Heart left ventricle (tissue), 16 donors: ENCODE results near the gene DUSP5. TPM values are rescaled to one million over a fixed set of nuclear protein-coding genes. Genes with fewer than 3 reads are reported as not detected.

Experiments
- ATAC-seq, 4 donors: fragments of 200-7000 bp; cut with Tn5 transposase; one replicate each; pipeline ENCODE4 v1.9.1; 2020 to 2022; ENCODE audit warnings: moderate library complexity in 4 of 4, mild to moderate bottlenecking in 3 of 4, moderate number of reproducible peaks in 1 of 4
- DNase-seq, 5 donors: peaks; one replicate each; pipeline ENCODE4 v3.0.0-alpha.2; 2020
- H3K27ac ChIP-seq, 12 donors: fragments of 200-600 bp; sonication (generic) in 4 of 12; one replicate each; pipeline versions ENCODE4 v1.5.0 to v1.8.0; 2016 to 2022; ENCODE audit warnings: mild to moderate bottlenecking in 2 of 12
- H3K27me3 ChIP-seq, 9 donors: fragments of 200-600 bp; sonication (generic) in 2 of 9; one replicate each; pipeline versions ENCODE4 v1.5.1 to v1.8.0; 2016 to 2022; ENCODE audit warnings: mild to moderate bottlenecking in 3 of 9
- H3K36me3 ChIP-seq, 9 donors: fragments of 200-600 bp; sonication (generic) in 2 of 9; one replicate each; pipeline versions ENCODE4 v1.5.0 to v1.8.0; 2018 to 2022; ENCODE audit warnings: mild to moderate bottlenecking in 2 of 9
- H3K4me1 ChIP-seq, 12 donors: fragments of 200-600 bp; sonication (generic) in 4 of 12; one replicate each; pipeline versions ENCODE4 v1.5.0 to v1.8.0; 2016 to 2022; ENCODE audit warnings: mild to moderate bottlenecking in 3 of 12
- H3K4me3 ChIP-seq, 12 donors: fragments of 200-600 bp; sonication (generic) in 4 of 12; one replicate each; pipeline versions ENCODE4 v1.5.0 to v1.8.0; 2017 to 2022; ENCODE audit warnings: mild to moderate bottlenecking in 9 of 12, moderate library complexity in 4 of 12
- H3K9me3 ChIP-seq, 12 donors: fragments of 200-600 bp; sonication (generic) in 4 of 12; one replicate each; pipeline versions ENCODE4 v1.5.0 to v1.8.0; 2016 to 2022; ENCODE audit warnings: mild to moderate bottlenecking in 1 of 12
- CTCF ChIP-seq, 12 donors: fragments of 200-600 bp; sonication (generic) in 4 of 12; IDR thresholded peaks; one replicate each; pipeline versions ENCODE4 v1.5.0 to v1.8.0; 2018 to 2022; ENCODE audit warnings: antibody characterized with exemption in 12 of 12, mild to moderate bottlenecking in 5 of 12
- POLR2A ChIP-seq, 2 donors: fragments of 450-650 bp; IDR thresholded peaks; one replicate each; pipeline ENCODE4 v1.6.1; 2017; ENCODE audit warnings: antibody characterized with exemption in 2 of 2, mild to moderate bottlenecking in 2 of 2, moderate library complexity in 2 of 2
- WGBS, 4 donors: extraction: QIAGEN DNeasy Blood & Tissue Kit in 2 of 4; methylation state at CpG; one replicate each; pipeline versions ENCODE4 v1.1.5 to v1.1.7; 2013 to 2018; 5-methylcytosine and 5-hydroxymethylcytosine counted together
- intact Hi-C, 10 donors: fragments of 100-400 bp; cut with DNase I; formaldehyde crosslinking; loops; one replicate each; pipeline versions ENCODE4 v1.11.1 to v1.14.2; 2022
- long read RNA-seq, 3 donors: library from polyadenylated mRNA; unstranded; transcript quantifications; one replicate each; pipeline ENCODE4 v2.0.0, GENCODE V29; 2020 to 2021
- polyA plus RNA-seq, 2 donors: library from polyadenylated mRNA; stranded (reverse); fragments of 200-250 nt; gene quantifications; one replicate each; pipeline ENCODE4 v1.2.3, GENCODE V29; 2013
- total RNA-seq, 9 donors: library from RNA; depleted of rRNA in 2 of 9; stranded (reverse); fragments of >200 nt in 2 of 9; fragmentation: NEBNext Ultra II Directional in 3 of 9; extraction: Animal tissue kit (Norgen Biotek cat#: 25700) in 3 of 9; gene quantifications; one replicate each; pipeline versions ENCODE4 v1.1.0 to v1.2.4, GENCODE V29; 2016 to 2023
- donor health status: ischemic (EF 13 %, LVEDD 7.1; RV severe dilation, severe dysfunction).
- donor health status: healthy with polysubstance abuse.
- donor health status: DM: no; HTN: yes; CAD: no.
- donor health status: DM: no; HTN: no; CAD: no.
- donor health status: ischemic (EF 25% LVEDD 6.9; RV normal size, moderate dysfunction).
- donor health status: ischemic (EF 25% LVEDD 5.7; RV mildly dilated, moderate dysfunction).
- donor health status: healthy.
- donor health status: DM: yes; HTN: yes; CAD: no.
- donor health status: ischemic (EF 35%, LVEDD 5.7; RV mildly dilated, moderate dysfunction).
- donor health status: nonischemic (EF 11% LVEDD 7.7; RV severe dilation, severe dysfunction).
- donor health status: DM: yes; HTN: yes; CAD: no.
- donor health status: PGD.
- donor health status: ischemic (EF 29% LVEDD 5.4; RV normal size, mild dysfunction).
- donor health status: nonischemic (EF 23%, LVEDD 6.1; RV moderate dilation, normal function).

The DUSP5 gene
- total RNA-seq (10 to 100 TPM in 7 of 9 donors, 1 to 10 TPM in 2; 5.5 to 36.4 (median 16.1) TPM), polyA plus RNA-seq (10 to 100 TPM in 1 of 2 donors, 1 to 10 TPM in 1; 3.5 to 42.7 TPM)
- long read RNA-seq, donor 1, transcript DUSP5-201 (4 exons, 2,557 nt): major isoform, 10 of 16 reads
- long read RNA-seq, donor 1, partial matches to known transcripts: 1 of 16 reads
- long read RNA-seq, donor 1, other reads (novel, unspliced or antisense): 5 of 16 reads
- long read RNA-seq, donor 2, partial matches to known transcripts: 1 of 2 reads
- long read RNA-seq, donor 2, other reads (novel, unspliced or antisense): 1 of 2 reads
- long read RNA-seq, donor 3, transcript DUSP5-201 (4 exons, 2,557 nt): major isoform, 48 of 52 reads
- long read RNA-seq, donor 3, partial matches to known transcripts: 0 of 52 reads
- long read RNA-seq, donor 3, other reads (novel, unspliced or antisense): 4 of 52 reads

DNA sequence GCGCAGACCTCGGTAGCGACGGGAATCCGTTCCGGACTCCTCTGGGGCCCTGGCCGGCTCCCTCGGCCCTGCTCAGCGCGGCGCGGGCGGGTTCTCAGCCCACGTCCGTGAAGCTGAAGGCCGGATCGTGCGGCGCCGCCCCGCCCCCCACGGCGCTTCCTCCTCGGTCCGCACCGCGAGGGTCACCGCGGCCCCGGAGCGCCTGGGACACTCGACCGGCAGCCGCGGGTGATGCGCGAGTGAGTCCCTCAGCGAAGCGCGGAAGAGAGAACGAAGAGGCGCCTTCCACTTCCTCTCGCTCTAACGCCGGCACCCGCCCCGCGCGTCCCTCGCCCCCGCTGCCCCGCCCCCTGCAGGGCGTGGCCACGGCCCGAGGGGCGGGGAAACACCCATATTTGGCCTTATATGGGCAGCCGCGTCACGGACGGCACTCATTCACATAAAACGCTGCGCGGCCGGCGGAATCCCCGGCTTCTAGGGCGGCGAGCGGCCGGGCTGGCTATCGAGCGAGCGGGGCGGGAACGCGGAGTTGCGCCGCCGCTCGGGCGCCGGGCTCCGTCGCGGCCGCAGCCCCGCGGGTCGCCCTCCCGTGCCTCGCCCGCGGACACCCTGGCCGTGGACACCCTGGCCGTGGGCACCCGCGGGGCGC is at the start of gene DUSP5:
DUSP5 (plus strand) TSS at position 470 of the 649 bp plus-strand sequence. CDS start 215 bp downstream, outside the sequence.
- Histone ChIP-seq H3K4me3 (peak within 1 kb of the TSS; percentile 51 to 97 (median 83)), H3K36me3 (no peaks in the 10 kb centered on the region), H3K9me3 (no peaks in the 10 kb centered on the region), H3K4me1 (peaks cover 10 to 61% (median 36%) of the 10 kb centered on the region in 12 donors), H3K27ac (peak within 1 kb of the TSS; percentile 78 to 98 (median 94)), H3K27me3 (no peaks in the 10 kb centered on the region)
- peak in 1 of 12 donors; percentile 6 for TF ChIP-seq CTCF (IDR thresholded peaks at IDR 0.05)
- TF ChIP-seq POLR2A (IDR thresholded peaks at IDR 0.05): peak; percentile 96 to 99
- peak; percentile 62 to 90 (median 80) for ATAC-seq
- DNase-seq: peak; percentile 94 to 98 (median 95)
- 0 to 1% (median 1%) methylated on average over 11 to 98 of the region's 98 CpGs for WGBS, 4 donors
- intact Hi-C loops: loop anchor here in 7 of 10 donors (2.0 to 10.0 kb wide), 12 partner anchors 40 to 360 kb away; no protein-coding TSS in a partner anchor

DNA sequence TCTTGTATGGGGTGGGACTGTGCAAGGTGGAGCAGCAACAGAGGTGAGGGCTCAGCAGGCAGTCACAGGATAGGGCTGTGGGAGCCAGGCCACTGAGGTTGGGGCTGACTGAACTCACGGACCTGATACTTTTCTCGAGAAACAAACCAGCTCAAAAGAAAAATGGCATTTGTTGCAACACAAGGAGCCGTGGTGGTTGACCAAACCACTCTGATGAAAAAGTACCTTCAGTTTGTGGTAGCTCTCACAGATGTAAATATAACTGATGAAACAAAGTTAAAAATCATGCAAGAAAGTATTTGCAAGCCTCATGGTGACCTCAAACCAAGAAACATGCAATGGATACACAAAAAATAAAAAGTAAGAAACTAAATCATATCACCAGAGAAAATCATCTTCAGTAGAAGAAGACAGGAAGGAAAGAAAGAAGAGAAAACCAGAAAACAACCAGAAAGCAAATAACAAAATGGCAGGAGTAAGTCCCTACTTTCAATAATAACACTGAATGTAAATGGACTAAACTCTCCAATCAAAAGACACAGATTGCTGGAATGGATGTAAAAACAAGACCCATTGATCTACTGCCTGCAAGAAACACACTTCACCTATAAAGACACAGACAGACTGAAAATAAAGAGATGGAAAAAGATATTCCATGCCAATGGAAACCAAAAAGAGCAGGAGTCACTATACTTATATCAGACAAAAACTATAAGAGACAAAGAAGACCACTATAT is 48.9 kb upstream of the DUSP5 start:
- TF ChIP-seq CTCF (IDR thresholded peaks at IDR 0.05) (no peak), POLR2A (IDR thresholded peaks at IDR 0.05) (no peak)
- 91 to 94% (median 92%) methylated on average over 3 of the region's 3 CpGs for WGBS, 4 donors
- Histone ChIP-seq H3K36me3 (no peaks in the 10 kb centered on the region), H3K9me3 (peaks cover 0 to 4% (median 0%) of the 10 kb centered on the region in 12 donors), H3K4me3 (no peak overlapping the region), H3K27me3 (no peaks in the 10 kb centered on the region), H3K27ac (no peak overlapping the region), H3K4me1 (peaks cover 0 to 17% (median 4%) of the 10 kb centered on the region in 12 donors)
- DNase-seq (no peak), ATAC-seq (no peak)
- intact Hi-C loops: no loop called here

- intact Hi-C loops: loop anchor here in 2 of 10 donors (5.0 kb wide), 2 partner anchors 47 to 92 kb away; no protein-coding TSS in a partner anchor
- no peak for TF ChIP-seq POLR2A (IDR thresholded peaks at IDR 0.05)
- TF ChIP-seq CTCF (IDR thresholded peaks at IDR 0.05): no peak
- no peak overlapping the region for H3K27ac ChIP-seq
- H3K36me3 ChIP-seq: no peaks in the 10 kb centered on the region
- H3K4me1 ChIP-seq: peaks cover 0 to 34% (median 13%) of the 10 kb centered on the region in 12 donors
- DNase-seq (no peak), ATAC-seq (no peak)
- H3K27me3 ChIP-seq: no peaks in the 10 kb centered on the region
- no peaks in the 10 kb centered on the region for H3K9me3 ChIP-seq
- 56 to 92% (median 57%) methylated on average over 3 of the region's 3 CpGs for WGBS, 4 donors
- no peak overlapping the region for H3K4me3 ChIP-seq
These were observed 42.3 kb upstream of the DUSP5 start for GRCh38 chr10:110455446-110455845.
